K562 (cell line): ENCODE results near the gene HDAC1. TPM values are rescaled to one million over a fixed set of nuclear protein-coding genes. Genes with fewer than 3 reads are reported as not detected.
A peak's percentile ranks its signal among the peaks of the same experiment; 100 is the strongest.

ENCODE experiments used
- ARID2 ChIP-seq: fragments of 450-650 bp; IDR thresholded peaks from 2 replicates; pipeline ENCODE4 v1.6.1; 2017; ENCODE audit warnings: antibody characterized with exemption, mild to moderate bottlenecking
- BCL6 ChIP-seq: fragments of 250-450 bp; sonication (Bioruptor Pico); IDR thresholded peaks from 2 replicates; pipeline ENCODE4 v1.4.0; 2020
- BRCA1 ChIP-seq, 2 experiments: fragments of 450-650 bp in 1 of 2; sonication (generic) in 1 of 2; formaldehyde crosslinking in 1 of 2; IDR thresholded peaks; 2 replicates each; pipeline versions ENCODE4 v1.5.0 to v1.6.1; 2017 to 2020; ENCODE audit warnings: mild to moderate bottlenecking in 1 of 2, missing genetic modification reagents in 1 of 2
- CHCHD3 ChIP-seq: fragments of 250-450 bp; sonication (Bioruptor Pico); IDR thresholded peaks from 2 replicates; pipeline ENCODE4 v2.1.2; 2022; ENCODE audit warnings: mild to moderate bottlenecking
- CREBBP ChIP-seq: IDR thresholded peaks from one replicate; pipeline ENCODE4 v1.6.1; 2012; ENCODE audit warnings: low read depth, mild to moderate bottlenecking, control low read depth, inconsistent platforms, low read length
- ELF1 ChIP-seq: fragments of 200-800 bp; sonication (Bioruptor generic); IDR thresholded peaks from 2 replicates; pipeline ENCODE4 v1.6.1; 2016; ENCODE audit warnings: missing genetic modification characterization, missing compliant biosample characterization
- HDAC2 ChIP-seq: fragments of 450-650 bp; IDR thresholded peaks from 2 replicates; pipeline ENCODE4 v1.6.1; 2016; ENCODE audit warnings: mild to moderate bottlenecking
- HMG20B ChIP-seq: fragments of 250-450 bp; sonication (Bioruptor Pico); IDR thresholded peaks from 2 replicates; pipeline ENCODE4 v1.5.0; 2021; ENCODE audit warnings: mild to moderate bottlenecking
- KLF10 ChIP-seq: fragments of 250-450 bp; sonication (Bioruptor Pico); IDR thresholded peaks from 2 replicates; pipeline ENCODE4 v1.6.1; 2021; ENCODE audit warnings: matching md5 sums
- MEF2D ChIP-seq: conservative IDR thresholded peaks from 2 replicates; pipeline ENCODE4 v1.6.1; 2016; ENCODE audit warnings: low read depth, missing genetic modification characterization, missing compliant biosample characterization
- MYC ChIP-seq, 2 experiments: fragments of 250-450 bp in 1 of 2; sonication (Bioruptor Pico) in 1 of 2; IDR thresholded peaks; 2 replicates each; pipeline versions ENCODE4 v1.5.1 to v1.6.1; 2012 to 2021; ENCODE audit warnings: low read depth in 2 of 2, borderline replicate concordance in 1 of 2, improper control_type of control experiment in 1 of 2, low read length in 1 of 2, mild to moderate bottlenecking in 1 of 2, moderate library complexity in 1 of 2
- NR2C1 ChIP-seq, 2 experiments: fragments of 450-650 bp; IDR thresholded peaks; 2 replicates each; pipeline ENCODE4 v1.6.1; 2017; ENCODE audit warnings: mild to moderate bottlenecking in 2 of 2, antibody characterized with exemption in 1 of 2, inconsistent platforms in 1 of 2, missing compliant biosample characterization in 1 of 2, missing genetic modification characterization in 1 of 2
- NUFIP1 ChIP-seq: fragments of 450-650 bp; IDR thresholded peaks from 2 replicates; pipeline ENCODE4 v1.6.1; 2018; ENCODE audit not compliant: partially characterized antibody
- OTX1 ChIP-seq: fragments of 450-650 bp; formaldehyde crosslinking; IDR thresholded peaks from 2 replicates; pipeline ENCODE4 v1.4.0; 2022; ENCODE audit warnings: mild to moderate bottlenecking
- PHB ChIP-seq: fragments of 250-450 bp; sonication (Bioruptor Pico); IDR thresholded peaks from 2 replicates; pipeline ENCODE4 v1.5.0; 2021
- POLR2H ChIP-seq: IDR thresholded peaks from 2 replicates; pipeline ENCODE4 v1.6.1; 2016; ENCODE audit warnings: missing genetic modification characterization, low read depth, mild to moderate bottlenecking, control low read depth, missing compliant biosample characterization, moderate library complexity
- RBM15 ChIP-seq: fragments of 200-400 bp; formaldehyde crosslinking; IDR thresholded peaks from 2 replicates; pipeline ENCODE4 v1.6.1; 2018; ENCODE audit warnings: mild to moderate bottlenecking, low read length, moderate library complexity; ENCODE audit not compliant: insufficient read depth
- SMAD2 ChIP-seq: fragments of 150-350 bp; IDR thresholded peaks from 2 replicates; pipeline ENCODE4 v1.6.1; 2014; ENCODE audit warnings: low read depth, mild to moderate bottlenecking, low read length
- THAP12 ChIP-seq: fragments of 250-450 bp; sonication (Bioruptor Pico); IDR thresholded peaks from 2 replicates; pipeline ENCODE4 v1.9.0; 2021; ENCODE audit warnings: mild to moderate bottlenecking, inconsistent platforms
- ZHX1 ChIP-seq: fragments of 150-350 bp; conservative IDR thresholded peaks from 2 replicates; pipeline ENCODE4 v1.6.1; 2014; ENCODE audit warnings: low read length
- ZNF436 ChIP-seq: fragments of 250-450, 450-650 bp; sonication (Bioruptor Pico); formaldehyde crosslinking; IDR thresholded peaks from 2 replicates; pipeline ENCODE4 v1.7.0; 2020; ENCODE audit warnings: mild to moderate bottlenecking
- ZNF644 ChIP-seq: fragments of 200-800 bp; sonication (Bioruptor generic); IDR thresholded peaks from 2 replicates; pipeline ENCODE4 v1.6.1; 2016; ENCODE audit warnings: low read depth, missing genetic modification characterization, missing compliant biosample characterization
- polyA plus RNA-seq, 8 experiments: library from polyadenylated mRNA; depleted of rRNA in 4 of 8; stranded (reverse) in 5 of 8; unstranded in 3 of 8; fragments of >200 nt; fragmentation: Nextera tagmentation in 2 of 8; fragmentation: Illumina TruSeq in 1 of 8; extraction: Ambion mirVana in 2 of 8; extraction: Trizol in 1 of 8; gene quantifications; 2 replicates each; pipeline versions ENCODE4 v1.2.1 to v1.2.3, GENCODE V29; 2011 to 2014; ENCODE audit warnings: inconsistent platforms in 1 of 8, missing spikeins in 1 of 8
- total RNA-seq, 7 experiments: library from RNA; depleted of rRNA in 6 of 7; stranded (reverse); fragments of >200 nt in 6 of 7; fragmentation: Illumina TruSeq in 2 of 7; extraction: Trizol in 2 of 7; gene quantifications; 2 replicates each; pipeline versions ENCODE4 v1.2.1 to v1.2.3, GENCODE V29; 2011 to 2021; ENCODE audit warnings: low replicate concordance in 1 of 7
- TF ChIP-seq, protein P1 (sequence below): fragments of 450-650 bp; IDR thresholded peaks from 2 replicates; pipeline ENCODE4 v1.6.1; 2016; ENCODE audit warnings: missing biosample characterization, missing genetic modification characterization

The HDAC1 gene
- total and polyA plus RNA-seq, 9 of the 15 experiments (the other 6 are each of a cell fraction or from before 2014, with no cell fraction given) = 169 to 384 (median 193) TPM

DNA sequence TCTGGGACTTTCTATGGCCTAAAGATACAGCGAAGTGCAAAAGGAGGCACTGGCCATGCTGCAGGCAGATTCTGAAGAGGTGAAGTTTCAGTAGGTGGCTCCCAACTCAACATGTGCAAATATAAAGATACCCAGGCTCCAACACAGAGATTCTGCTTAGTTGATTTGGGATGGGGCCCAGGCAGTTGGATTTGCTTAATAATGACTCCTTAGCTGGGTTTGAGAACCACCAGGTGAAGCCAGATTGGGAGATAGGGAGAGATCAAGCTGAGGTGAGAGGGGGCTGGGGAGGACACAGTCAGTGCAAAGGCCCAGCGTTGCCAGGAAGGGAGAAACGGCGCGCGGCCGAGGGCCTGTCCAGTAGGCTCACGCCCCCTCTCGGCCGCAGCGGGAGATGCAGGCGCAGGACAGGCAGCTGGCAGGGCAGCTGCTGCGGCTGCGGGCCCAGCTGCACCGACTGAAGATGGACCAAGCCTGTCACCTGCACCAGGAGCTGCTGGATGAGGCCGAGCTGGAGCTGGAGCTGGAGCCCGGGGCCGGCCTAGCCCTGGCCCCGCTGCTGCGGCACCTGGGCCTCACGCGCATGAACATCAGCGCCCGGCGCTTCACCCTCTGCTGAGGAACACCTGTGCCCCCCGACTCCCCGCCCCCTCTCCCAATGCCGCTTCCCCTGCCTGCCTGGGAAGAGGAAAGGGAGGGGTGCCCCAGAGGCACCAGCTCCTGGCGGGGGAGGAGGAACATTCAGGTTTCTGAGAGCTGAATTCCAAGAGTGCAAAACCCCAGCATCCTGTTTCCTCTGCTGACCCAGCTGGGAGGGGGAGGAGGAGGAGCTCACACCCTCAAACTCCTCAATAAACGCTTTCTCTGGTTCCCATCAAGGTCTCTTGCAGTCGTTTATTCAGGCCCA lies 43.6 kb upstream of the HDAC1 start (continued):
- TF ChIP-seq MEF2D (0 out of 2 replicates have a peak, but pooled peaks have one; percentile 16), NR2C1 (IDR thresholded peaks at IDR 0.05) (no peak), NR2C1 (tag; IDR thresholded peaks at IDR 0.05) (no peak), NUFIP1 (no peak), THAP12 (no peak), MYC (IDR thresholded peaks at IDR 0.05; ENCODE audit: low read depth, low read length) (peak; percentile 82), MYC (CRISPR knock-in tag; IDR thresholded peaks at IDR 0.05; ENCODE audit: borderline replicate concordance, low read depth) (no peak), OTX1 (no peak), BCL6 (CRISPR knock-in tag) (no peak), RBM15 (no peak), POLR2H (tag) (no peak), ELF1 (tag) (no peak), PHB (0 out of 2 replicates have a peak, but pooled peaks have one; percentile 19), HDAC2 (peak; percentile 93), ARID2 (peak; percentile 66), CREBBP (no peak), ZNF436 (CRISPR knock-in tag) (no peak), BRCA1 (IDR thresholded peaks at IDR 0.05) (no peak), BRCA1 (CRISPR knock-in tag; IDR thresholded peaks at IDR 0.05) (no peak), SMAD2 (no peak), ZNF644 (tag) (no peak), ZHX1 (0 out of 2 replicates have a peak, but pooled peaks have one; percentile 19), HMG20B (CRISPR knock-in tag) (no peak), CHCHD3 (CRISPR knock-in tag) (no peak), KLF10 (CRISPR knock-in tag) (no peak)
- TF ChIP-seq, protein P1, sequence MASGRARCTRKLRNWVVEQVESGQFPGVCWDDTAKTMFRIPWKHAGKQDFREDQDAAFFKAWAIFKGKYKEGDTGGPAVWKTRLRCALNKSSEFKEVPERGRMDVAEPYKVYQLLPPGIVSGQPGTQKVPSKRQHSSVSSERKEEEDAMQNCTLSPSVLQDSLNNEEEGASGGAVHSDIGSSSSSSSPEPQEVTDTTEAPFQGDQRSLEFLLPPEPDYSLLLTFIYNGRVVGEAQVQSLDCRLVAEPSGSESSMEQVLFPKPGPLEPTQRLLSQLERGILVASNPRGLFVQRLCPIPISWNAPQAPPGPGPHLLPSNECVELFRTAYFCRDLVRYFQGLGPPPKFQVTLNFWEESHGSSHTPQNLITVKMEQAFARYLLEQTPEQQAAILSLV (tag) = no peak
